Measurements from ENCODE around the gene CNKSR1.

CNKSR1 gene

DNA sequence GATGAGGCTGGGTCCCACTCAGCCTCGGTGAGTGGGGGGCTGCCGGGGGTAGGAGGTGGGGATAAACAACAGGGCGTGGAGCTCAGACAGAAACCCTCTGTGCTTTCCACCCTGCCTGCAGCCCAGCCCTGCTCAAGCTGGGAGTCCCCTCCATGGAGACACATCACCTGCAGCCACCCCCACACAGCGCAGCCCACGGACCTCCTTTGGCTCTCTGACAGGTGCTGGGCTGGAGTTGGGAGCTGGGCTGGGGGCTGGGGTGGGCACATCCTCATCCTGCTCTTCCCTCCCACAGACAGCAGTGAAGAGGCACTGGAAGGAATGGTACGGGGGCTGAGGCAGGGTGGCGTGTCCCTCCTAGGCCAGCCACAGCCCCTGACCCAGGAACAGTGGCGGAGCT, 11.2 kb downstream of the CNKSR1 start:
- DNase-seq: no peak

DNA sequence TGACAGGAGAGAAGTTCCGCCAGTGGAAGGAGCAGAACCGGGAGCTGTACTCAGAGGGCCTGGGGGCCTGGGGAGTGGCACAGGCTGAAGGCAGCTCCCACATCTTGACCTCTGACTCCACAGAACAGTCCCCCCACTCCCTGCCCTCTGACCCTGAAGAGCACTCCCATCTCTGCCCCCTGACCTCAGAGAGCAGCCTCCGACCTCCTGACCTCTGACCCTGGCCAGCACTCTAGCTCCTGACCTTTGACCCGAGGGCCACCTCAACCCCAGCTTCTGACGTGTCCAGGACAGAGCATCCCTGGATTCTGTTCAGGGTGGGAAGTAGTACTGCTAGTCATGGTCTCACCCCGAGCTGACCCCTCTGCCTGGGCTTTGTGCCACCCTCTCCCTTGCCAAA, 12.0 kb downstream of the CNKSR1 start:
- DNase-seq: no peak

DNA sequence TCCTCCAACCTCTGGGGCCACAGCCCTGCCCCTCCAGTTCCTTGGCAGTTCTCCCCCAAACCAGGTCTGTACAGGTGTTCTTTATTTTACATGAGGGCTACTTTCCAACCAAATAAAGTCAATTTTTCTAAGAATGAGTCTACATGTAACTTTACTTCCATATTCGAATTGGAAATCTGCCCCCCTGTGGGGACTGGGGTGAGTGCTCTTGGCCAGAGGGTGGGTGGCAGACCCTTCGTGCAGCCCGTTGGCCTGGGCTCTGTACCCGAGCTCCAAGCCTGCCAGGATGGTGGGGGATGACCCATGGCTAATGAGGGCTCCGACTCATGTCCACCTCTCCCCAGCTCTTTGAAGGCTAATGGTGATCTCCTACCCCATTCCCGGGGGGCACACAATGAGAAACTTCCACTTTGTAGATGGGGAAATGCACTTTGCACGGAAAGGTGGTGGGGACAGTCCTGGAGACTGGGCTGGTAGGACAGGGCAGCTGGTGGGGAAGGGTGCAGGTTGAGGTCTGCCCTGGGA, 12.5 kb downstream of the CNKSR1 start:
- no peak for DNase-seq

DNA sequence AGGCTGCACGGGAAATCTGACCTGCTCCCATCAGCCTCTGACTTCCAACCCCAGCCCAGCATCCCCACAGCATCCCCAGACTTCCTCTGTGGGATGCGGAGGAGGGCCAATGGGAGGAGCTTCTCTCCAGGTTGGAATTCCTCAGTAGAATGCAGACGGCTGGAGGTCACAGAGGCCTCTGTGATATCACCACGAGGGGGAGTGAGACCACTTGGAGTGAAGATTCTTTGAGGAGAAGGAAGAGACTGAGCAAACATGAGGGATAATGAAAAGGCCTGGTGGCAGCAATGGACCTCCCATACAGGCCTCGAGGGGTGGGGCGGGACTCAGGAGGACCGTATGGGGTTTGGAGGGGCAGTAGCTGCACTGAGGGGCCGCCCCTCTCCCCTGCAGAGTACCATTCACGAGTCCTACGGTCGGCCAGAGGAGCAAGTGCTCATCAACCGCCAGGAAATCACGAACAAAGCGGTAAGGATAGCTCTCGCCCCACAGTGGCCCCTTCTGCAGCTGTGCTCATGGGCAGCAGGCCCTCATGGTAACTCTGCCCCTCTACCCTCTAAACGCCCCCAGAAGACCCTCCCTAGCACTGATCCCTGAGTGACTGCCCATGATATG, 13.2 kb downstream of the CNKSR1 start, which contains the start of gene CATSPER4:
CATSPER4 (plus strand) TSS at position 230 of the 615 bp plus-strand sequence; CDS start at position 256, 26 bp downstream.
- DNase-seq: peak in 3 of 4 experiments; percentile 10 to 29 (median 20)

DNA sequence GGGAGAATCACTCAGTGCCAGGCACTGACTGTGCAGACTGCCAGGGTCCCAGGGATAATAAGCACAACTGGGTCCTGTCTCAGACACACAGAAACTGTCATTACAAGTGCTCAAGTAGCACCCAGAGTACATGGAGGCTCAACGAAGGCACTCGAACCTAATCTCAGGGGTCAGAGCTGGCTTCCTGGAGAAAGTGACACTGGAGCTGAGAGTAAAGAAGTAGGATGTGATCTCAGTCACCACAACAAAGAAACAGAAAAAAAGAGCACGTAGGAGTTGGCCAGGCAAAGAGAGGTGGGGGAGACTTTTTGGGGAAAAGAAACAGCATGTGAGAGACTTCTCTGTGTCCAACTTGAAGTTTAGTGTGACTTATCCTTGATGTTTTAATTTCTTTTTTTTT, 14.4 kb downstream of the CNKSR1 start:
- DNase-seq: no peak

DNA sequence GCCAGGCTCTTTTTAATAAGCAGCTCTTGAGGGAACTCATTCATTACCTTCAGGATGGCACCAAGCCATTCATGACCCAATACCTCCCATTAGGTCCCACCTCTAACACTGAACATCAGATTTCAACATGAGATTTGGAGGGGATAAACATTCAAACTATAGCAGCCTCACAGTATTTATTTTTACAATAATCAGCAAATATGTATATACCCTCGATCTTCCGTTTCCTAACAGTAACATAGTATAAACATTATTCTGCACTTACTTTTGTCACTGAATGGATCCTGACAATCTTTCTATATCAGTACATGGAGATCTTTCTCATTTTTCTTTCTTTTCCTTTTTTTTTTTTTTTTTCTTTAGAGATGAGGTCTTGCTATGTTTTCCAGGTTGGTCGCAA, 18.5 kb downstream of the CNKSR1 start:
- no peak for DNase-seq

DNA sequence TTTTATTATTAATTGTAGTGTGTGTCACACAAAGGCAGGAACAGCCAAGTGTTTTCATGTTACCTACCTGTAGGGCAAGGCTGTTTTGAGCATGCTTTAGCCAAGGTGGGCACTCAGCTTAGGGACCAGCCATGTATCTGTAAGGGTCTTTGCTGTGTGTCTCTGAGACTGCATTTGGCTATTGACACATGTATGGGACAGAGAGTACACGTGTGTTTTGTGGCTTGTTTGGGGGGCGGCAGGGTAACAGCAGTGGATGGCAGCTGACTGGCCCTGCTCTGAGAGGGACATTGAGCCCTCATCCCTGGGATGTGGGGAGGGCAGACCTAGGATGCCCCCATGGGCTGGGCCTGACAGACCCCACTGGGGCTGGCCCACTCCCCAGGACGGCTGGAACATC, 20.0 kb downstream of the CNKSR1 start:
- no peak for DNase-seq

DNA sequence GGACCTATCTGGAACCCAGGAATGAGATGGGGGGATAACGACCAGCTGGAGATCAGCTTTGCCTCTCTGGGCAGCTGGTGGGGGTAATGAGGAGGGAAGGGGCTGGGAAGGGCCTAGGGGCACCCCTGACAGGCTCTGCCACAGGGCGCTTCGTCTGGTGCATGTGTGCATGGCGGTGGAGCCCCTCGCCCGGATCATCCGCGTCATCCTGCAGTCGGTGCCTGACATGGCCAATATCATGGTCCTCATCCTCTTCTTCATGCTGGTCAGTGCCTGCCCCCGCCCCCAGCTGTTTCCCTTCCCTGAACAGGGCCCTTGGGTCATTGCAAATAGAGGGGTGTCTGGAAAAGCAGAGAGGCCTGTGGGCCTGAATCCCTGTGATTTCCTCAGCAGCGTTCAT, 20.5 kb downstream of the CNKSR1 start:
- no peak for DNase-seq

DNA sequence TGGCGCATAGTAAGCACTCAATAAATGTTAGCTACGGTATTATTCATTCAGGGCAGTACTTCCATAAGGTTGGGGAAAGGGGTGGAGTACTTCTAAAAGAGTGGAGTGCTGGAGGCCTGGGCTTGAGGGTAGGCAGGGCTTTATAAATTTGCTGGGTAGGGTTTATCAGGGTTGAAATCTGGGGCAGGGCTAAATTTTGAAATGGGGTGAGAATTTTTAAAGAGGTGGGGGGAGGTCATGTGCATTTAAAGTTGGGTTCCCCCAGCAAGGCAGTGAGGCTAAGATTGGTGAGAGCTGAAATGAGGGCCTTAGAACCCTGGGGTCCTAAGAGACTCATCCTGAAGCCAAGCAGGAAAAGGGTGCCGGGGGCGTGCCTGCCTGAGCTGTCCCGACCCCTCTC, 23.1 kb downstream of the CNKSR1 start:
- no peak for DNase-seq

DNA sequence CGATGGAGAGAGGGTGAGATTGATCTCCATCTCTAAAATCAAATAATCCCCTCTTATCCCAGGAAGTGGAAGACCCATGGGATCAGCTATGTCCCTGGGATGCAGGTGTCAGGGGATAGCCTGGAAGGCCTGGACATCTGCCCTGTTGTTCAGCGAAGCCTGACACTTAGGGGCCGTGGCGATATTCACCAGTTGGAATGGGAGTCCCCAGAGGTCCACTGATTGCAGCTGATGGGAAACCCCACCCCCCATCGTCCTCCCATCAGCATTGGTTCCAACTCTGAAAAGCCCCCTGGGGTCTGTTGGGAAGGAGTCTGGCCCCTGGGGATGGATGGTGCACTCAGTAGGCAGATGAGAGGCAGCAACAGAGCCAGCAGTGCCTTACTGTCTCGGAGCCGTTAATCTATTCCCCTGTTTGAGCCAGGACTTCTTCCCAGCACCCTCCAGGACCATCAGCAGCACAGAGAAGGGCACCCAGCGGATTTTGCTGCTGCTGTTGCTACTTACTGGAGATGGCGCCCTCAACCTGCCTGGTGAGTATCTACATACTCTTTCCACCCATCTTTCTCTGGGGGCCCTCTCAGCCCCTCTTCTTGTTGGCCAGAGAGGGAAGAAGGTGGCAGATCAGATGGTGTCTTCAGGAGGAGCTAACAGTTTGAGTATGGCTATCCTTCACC, 26.5 kb downstream of the CNKSR1 start:
- peak in 3 of 4 experiments; percentile 8 to 23 (median 16) for DNase-seq

DNA sequence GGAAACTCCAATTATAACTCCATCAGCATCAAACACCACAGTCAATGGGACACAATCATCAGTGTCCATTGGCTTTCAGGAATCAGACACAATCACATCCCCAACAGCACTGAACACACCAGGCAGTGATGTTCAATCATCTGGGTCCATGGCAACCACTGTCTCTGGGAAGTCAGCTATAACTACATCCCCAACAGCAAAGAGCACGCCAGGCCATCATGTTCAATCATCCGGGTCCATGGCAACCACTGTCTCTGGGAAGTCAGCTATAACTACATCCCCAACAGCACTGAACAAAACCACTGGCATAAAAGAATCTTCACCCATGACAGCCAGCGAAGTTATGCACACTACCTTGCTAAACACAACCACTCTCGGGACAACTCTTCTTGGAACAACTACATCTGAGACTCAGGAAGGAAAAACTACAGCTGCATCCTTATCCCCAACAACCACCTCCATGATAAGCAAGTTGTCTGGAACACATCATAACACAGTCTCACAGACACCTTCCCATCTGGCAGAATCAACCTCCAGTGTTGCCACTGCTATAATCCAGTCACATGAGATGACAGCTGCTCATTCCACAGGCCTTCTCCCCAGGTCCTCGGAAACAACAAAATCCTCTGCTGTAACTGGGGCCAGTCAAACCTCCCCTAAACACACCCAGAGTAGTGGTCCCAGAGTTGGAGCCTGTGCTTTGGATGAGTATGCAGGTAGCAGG, 33.0 kb downstream of the CNKSR1 start:
- DNase-seq: no peak

DNA sequence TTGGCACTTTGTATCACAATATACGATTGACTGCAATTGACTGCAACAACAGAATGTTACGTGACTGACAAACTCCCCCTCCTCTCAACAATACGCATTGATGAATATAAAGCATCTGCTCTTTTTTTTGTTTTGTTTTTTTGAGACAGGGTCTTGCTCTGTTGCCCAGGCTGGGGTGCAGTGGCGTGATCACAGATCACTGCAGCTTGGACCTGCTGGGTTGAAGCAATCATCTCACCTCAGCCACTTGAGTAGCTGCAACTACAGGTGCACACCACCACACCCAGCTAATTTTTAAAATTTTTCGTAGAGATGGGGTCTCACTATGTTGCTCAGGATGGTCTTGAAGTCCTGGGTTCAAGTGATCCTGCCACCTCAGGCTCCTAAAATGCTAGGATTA, 35.4 kb downstream of the CNKSR1 start:
- DNase-seq: no peak

DNA sequence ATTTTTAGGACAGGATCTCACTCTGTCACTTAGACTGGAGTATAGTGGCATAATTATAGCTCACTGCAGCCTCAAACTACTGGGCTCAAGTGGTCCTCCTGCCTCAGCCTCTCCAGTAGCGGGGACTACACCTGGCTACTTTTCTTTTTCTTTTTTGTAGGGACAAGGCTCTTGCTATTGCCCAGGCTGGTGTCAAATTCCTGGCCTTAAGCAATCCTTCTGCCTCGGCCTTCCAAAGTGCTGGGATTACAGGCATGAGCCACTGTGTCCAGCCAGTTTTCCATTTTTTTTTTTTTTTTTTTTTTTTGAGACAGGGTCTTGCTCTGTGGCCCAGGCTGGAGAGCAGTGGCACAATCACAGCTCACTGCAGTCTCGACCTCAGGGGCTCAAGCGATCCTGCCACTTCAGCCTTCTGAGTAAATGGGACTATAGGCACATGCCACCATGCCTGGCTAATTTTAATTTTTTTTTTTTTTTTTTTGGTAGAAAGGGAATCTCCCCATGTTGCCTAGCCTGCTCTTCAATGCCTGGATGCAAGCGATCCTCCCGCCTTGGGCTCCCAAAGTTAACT, 36.1 kb downstream of the CNKSR1 start:
- DNase-seq: no peak

DNA sequence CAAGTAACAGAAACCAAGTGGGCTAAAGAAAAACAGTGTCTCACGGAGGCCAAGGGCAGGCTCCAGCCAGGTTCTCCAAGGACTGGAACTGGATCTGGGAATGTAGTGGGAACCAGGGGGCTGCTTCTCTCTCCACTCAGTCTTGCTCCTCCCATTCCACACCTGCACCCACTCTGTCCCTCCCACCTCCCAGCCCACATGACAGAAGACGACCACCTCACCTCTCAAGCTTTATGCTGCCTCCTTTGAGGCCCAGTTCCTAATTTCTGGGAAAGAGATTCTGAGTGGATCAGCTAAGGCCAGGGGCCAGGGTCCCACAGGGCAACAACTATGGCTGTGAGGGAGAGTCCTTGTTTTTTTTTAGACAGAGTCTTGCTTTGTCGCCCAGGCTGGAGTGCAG, 38.0 kb downstream of the CNKSR1 start:
- DNase-seq: no peak

DNA sequence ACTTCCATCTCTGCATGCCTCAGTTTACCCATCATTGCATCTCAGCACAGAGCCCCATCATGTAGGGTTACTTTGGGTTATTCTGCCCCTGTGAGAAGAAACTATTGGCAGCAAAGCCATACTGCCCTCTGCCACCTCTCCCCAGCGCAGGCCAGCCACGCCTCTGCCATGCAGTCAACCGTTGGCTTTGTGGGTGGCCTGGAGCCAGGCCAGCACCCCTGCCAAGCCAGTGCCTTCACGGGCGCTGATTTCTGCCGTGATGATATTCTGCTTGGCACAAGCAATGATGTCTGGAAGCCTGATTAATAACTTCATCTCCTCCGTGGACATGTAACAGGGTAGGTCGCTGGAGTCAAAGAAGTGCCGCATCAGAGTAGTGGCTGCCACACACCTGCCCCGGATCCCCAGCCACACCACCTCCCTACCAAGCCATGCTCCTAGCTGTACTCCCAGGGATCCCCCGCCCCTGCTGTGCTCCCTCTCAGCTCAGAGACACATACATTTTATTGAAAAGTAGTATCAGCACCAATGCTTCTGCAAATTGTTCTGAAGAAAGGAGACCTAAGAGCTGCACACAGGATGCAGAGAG, 41.7 kb downstream of the CNKSR1 start:
- DNase-seq: no peak

DNA sequence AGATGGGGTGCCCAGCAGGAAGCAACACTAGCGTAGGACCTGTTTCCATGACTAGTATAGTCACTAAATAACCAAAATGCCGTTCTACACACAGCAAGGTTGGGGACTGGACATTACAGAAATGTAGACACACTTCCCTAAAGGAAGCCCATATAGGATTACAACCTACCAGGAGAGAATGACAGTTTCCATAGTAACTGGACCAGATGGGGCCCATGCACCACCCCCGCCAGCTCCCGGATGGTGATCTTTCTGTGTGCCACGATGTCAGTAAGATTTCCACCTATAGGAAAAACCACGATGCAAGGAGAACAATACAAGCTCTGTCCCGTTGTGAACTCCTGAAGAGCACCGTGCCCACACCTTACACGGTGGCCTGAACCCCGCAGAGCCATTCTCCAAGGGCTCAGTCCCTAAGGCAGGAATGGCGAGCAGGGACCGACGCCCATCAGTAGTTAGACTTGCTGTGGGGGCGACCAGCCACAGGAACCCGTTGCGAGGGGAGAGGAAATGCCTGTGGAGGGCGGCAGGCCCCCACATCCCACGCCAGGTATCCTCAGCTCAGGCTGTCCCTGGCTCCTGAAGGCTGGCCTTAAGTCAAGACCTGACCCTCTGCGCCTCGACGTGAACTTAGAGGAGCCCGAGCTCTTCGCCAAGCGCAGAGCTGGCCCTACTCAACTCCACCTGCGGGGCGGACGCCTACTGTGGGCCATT, 43.1 kb downstream of the CNKSR1 start:
- no peak for DNase-seq

DNA sequence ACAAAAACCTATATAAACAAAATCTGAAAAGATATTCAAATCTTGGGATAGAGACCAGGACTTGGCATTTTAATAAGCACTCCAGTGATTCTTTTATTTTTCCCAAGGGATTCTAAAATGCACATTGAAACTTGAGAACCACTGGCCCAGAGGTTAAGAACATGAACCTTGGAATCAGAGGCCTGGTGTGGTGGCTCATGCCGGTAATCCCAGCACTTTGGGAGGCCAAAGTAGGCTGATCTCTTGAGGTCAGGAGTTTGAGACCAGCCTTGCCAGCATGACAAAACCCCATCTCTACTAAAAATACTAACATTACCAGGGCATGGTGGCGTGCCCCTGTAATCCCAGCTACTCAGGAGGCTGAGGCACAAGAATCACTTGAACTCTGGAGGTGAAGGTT, 43.8 kb downstream of the CNKSR1 start:
- no peak for DNase-seq

DNA sequence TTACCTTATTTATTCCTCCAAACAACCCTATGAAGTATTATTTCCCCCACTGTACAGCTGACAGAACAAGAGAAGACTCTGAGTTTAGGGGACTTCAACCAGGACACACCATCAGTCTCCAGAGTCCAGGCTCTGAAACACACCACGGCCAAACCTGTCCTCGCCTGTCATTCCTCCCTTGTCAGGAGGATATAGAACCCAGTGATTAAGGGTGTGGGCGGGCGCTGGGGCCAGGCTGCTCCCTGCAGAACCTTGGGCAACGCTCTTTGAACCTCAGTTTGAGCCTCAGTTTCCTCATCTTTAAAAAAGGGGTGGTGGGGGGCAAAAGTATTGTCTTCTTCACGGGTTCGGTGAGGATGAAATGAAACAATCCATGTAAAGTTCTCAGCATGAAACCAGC, 47.3 kb downstream of the CNKSR1 start:
- no peak for DNase-seq

DNA sequence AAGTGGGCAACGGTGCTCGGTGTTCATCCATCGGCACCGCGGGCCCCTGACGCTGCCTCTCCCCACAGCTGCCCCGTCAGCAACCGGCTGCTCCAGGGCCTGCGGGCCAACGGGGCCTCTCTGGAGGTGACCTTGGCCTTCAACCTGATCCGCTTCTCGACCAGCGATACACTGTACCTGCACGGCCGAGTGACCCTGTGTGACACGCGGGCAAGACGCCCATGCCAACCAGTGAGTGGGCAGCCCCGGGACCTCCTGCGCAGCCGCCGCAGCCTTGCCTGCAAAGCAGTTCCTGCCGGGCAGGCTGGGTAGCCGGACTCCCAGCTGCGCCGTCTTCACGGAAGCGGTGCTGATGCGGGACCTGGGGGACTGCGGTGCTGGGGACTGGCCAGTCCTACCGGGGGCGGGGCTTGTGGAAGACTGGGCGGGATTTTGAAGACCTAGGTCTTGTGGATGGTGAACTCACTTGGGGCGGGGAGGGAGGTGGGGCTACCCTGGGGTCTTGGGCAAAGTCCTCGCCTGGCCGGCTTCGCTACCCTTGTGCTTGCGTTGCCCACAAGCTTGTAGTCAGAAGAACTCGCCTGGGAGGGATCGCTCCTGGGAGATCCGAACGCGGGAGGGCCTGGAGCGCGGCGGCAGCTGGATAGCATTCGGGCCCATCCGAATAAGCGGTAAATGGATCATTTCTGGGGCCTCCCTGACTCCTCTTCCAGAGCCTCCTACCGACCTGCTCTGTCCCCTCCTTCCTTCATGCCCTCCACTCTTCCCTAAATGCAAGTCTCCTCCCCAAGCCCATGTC, 47.9 kb downstream of the CNKSR1 start:
- peak; percentile 24 to 69 (median 46) for DNase-seq

DNA sequence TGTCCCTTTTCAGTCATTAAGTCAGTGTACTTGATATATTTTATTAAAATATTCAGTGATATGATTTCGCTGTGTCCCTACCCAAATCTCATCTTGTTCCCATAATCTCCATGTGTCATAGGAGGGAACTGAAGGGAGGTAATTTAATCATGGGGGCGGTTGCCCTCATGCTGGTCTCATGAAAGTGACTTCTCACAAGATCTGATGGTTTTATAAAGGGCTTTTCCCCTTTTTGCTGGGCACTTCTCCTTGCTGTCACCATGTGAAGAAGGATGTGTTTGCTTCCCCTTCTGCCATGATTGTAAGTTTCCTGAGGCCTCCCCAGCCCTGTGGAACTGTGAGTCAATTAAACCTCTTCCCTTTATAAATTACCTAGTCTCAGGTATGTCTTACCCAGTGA, 53.4 kb downstream of the CNKSR1 start:
- DNase-seq: peak; percentile 61 to 80 (median 71)

DNA sequence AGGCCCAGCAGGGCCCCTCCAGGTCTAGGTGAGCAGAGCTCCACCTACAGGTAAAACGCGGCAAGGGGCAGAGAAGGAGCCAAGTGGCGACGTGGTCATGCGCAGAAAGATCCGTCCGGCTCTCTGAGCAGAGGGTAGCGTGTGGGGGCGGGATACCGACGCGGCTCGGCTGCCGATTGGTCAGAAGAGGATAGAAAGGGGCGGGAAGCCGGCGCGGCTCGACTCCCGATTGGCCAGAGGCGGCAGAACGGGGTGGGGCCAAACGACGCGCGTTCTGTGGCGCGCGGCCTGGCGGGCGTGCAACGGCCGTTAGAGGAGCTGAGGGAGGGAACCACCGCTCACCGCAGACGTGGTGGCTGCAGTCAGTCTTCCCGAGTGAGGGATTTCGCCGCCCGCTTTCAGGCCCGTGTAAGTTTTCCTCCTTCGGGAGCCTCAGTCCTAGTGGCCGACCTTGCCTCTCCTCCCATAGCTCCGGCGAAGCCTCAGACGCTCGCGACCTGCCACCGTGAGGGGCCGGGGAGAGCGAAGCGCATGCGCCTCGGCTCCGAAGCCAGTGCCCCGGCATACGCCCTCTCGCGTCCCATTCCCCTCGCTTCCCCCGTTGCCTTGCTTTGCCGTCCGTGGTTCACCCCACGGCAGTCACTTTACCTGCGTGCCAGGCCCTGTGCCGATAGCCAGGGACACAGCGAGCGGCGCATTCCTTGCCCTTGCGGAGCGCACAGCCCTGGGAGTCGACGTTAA, 56.8 kb downstream of the CNKSR1 start, which contains the start of gene CEP85:
CEP85 (plus strand) TSS at position 298 of the 741 bp plus-strand sequence. CDS start 5,584 bp downstream, outside the sequence.
- DNase-seq: peak; percentile 99

Measured in suppressor macrophage (primary cell).